K562 (cell line): ENCODE results near the gene ATF1. TPM values are rescaled to one million over a fixed set of nuclear protein-coding genes. Genes with fewer than 3 reads are reported as not detected.

Experiments
- ATAC-seq: fragments of 200-7000 bp; cut with Tn5 transposase; 3 replicates; pipeline ENCODE4 v1.9.1; 2020; ENCODE audit warnings: moderate library complexity
- BruUV-seq: library from RNA; stranded (reverse); fragments of 400-500 nt; replicated peaks from 2 replicates; lab custom pipeline; 2021; lab: Mats Ljungman, UMichigan
- CTCF ChIA-PET: fragments of 300-600 bp; formaldehyde crosslinking; extraction: SDS; loops from one replicate; lab custom pipeline; 2021; ENCODE audit warnings: low intra/inter-chr PET ratio; lab: Yijun Ruan, JAX
- POLR2A ChIA-PET: fragments of 300-600, 350-650 bp; sonication (Branson Sonifier 250); formaldehyde crosslinking; extraction: SDS; loops from one replicate; lab custom pipeline; 2021; ENCODE audit warnings: antibody characterized with exemption, inconsistent platforms; lab: Yijun Ruan, JAX
- DNase-seq, 4 experiments: peaks; one replicate each; pipeline versions ENCODE4 v3.0.0 to v3.0.0-alpha.2; 2011 to 2018; ENCODE audit warnings: low spot score in 3 of 4, mixed read lengths in 3 of 4; ENCODE audit errors: extremely low read depth in 1 of 4
- FAIRE-seq: peaks from 2 replicates; lab custom pipeline; 2011; peaks lifted over from hg19 to GRCh38; lab: Jason Lieb, UNC
- H2AFZ ChIP-seq: 2 replicates; pipeline ENCODE4 v1.6.0; 2011; ENCODE audit warnings: low read depth, low read length, control low read depth, inconsistent platforms
- H3K27ac ChIP-seq: fragments of 200-600 bp; 3 replicates; pipeline ENCODE4 v1.8.0; 2011; ENCODE audit warnings: low read depth, mild to moderate bottlenecking, control low read depth, inconsistent platforms, low read length, moderate library complexity, mixed read lengths; ENCODE audit errors: extremely low read depth
- H3K27me3 ChIP-seq, 2 experiments: fragments of 300-600 bp in 1 of 2; 2 replicates in 1 of 2; 3 replicates in 1 of 2; pipeline versions ENCODE4 v1.6.0 to v1.8.0; 2011; ENCODE audit warnings: inconsistent platforms in 2 of 2, low read length in 2 of 2, mild to moderate bottlenecking in 1 of 2, mixed read lengths in 1 of 2, moderate library complexity in 1 of 2; ENCODE audit not compliant: control insufficient read depth in 2 of 2, insufficient read depth in 2 of 2
- H3K36me3 ChIP-seq: fragments of 300-600 bp; 3 replicates; pipeline ENCODE4 v1.8.0; 2011; ENCODE audit warnings: mild to moderate bottlenecking, low read length, inconsistent platforms; ENCODE audit not compliant: control insufficient read depth, insufficient read depth
- H3K4me1 ChIP-seq, 2 experiments: fragments of 200-600 bp in 1 of 2; replicated peaks in 1 of 2; 2 replicates in 1 of 2; 3 replicates in 1 of 2; pipeline versions ENCODE4 v1.5.1 to v1.8.0; 2011; ENCODE audit warnings: inconsistent platforms in 2 of 2, low read length in 2 of 2, mild to moderate bottlenecking in 1 of 2, mixed read lengths in 1 of 2, moderate library complexity in 1 of 2; ENCODE audit not compliant: control insufficient read depth in 2 of 2, insufficient read depth in 2 of 2
- H3K4me2 ChIP-seq: 2 replicates; pipeline ENCODE4 v1.6.1; 2011; ENCODE audit warnings: low read length, control low read depth, inconsistent platforms, mixed read lengths; ENCODE audit not compliant: insufficient read depth
- H3K4me3 ChIP-seq: fragments of 200-600 bp; sonication (generic), shearing (Covaris generic); 2 replicates; pipeline ENCODE4 v1.5.1; 2016; ENCODE audit warnings: control low read depth, inconsistent platforms
- H3K79me2 ChIP-seq: fragments of 200-600 bp; 3 replicates; pipeline ENCODE4 v1.8.0; 2011; ENCODE audit warnings: low read length, inconsistent platforms; ENCODE audit not compliant: control insufficient read depth, insufficient read depth
- H3K9ac ChIP-seq, 2 experiments: 2 replicates each; pipeline versions ENCODE4 v1.6.0 to v1.6.1; 2011; ENCODE audit warnings: low read depth in 2 of 2, low read length in 2 of 2, control low read depth in 1 of 2, inconsistent platforms in 1 of 2, mild to moderate bottlenecking in 1 of 2, mixed read lengths in 1 of 2; ENCODE audit not compliant: insufficient read depth in 1 of 2
- H3K9me1 ChIP-seq: one replicate; pipeline ENCODE4 v1.6.0; 2011; ENCODE audit warnings: inconsistent platforms, mild to moderate bottlenecking, low read length, moderate library complexity; ENCODE audit not compliant: control insufficient read depth, insufficient read depth
- H3K9me3 ChIP-seq: replicated peaks from 2 replicates; pipeline ENCODE4 v1.5.1; 2011; ENCODE audit warnings: low read depth, low read length, inconsistent platforms; ENCODE audit not compliant: control insufficient read depth, insufficient read depth
- H4K20me1 ChIP-seq: replicated peaks from 2 replicates; pipeline ENCODE4 v1.6.1; 2011; ENCODE audit warnings: low read length, inconsistent platforms, mixed read lengths; ENCODE audit not compliant: control insufficient read depth, insufficient read depth
- CBX5 ChIP-seq: IDR thresholded peaks from 2 replicates; pipeline ENCODE4 v1.6.1; 2014; ENCODE audit warnings: low read depth, borderline replicate concordance
- GATAD2A ChIP-seq: fragments of 450-650 bp; IDR thresholded peaks from 2 replicates; pipeline ENCODE4 v1.6.1; 2017
- HDAC8 ChIP-seq: fragments of 450-650 bp; IDR thresholded peaks from 2 replicates; pipeline ENCODE4 v1.6.1; 2016; ENCODE audit warnings: mild to moderate bottlenecking, missing genetic modification characterization, moderate library complexity, missing compliant biosample characterization
- NCOA4 ChIP-seq: fragments of 450-650 bp; IDR thresholded peaks from 2 replicates; pipeline ENCODE4 v1.6.1; 2018; ENCODE audit warnings: mild to moderate bottlenecking; ENCODE audit not compliant: partially characterized antibody
- PRPF4 ChIP-seq: fragments of 200-400 bp; formaldehyde crosslinking; IDR thresholded peaks from one replicate; pipeline ENCODE4 v1.6.1; 2017; ENCODE audit warnings: low read length, low read depth, mild to moderate bottlenecking; ENCODE audit not compliant: insufficient read depth, poor library complexity, severe bottlenecking
- TAL1 ChIP-seq: fragments of 450-650 bp; IDR thresholded peaks from 2 replicates; pipeline ENCODE4 v1.6.1; 2016; ENCODE audit warnings: mild to moderate bottlenecking
- TEAD4 ChIP-seq, 2 experiments: sonication (generic) in 1 of 2; formaldehyde crosslinking in 1 of 2; IDR thresholded peaks; 2 replicates each; pipeline versions ENCODE4 v1.6.1 to v1.8.0; 2012 to 2022; ENCODE audit warnings: borderline replicate concordance in 1 of 2, inconsistent platforms in 1 of 2, low read length in 1 of 2, mild to moderate bottlenecking in 1 of 2, missing genetic modification reagents in 1 of 2
- ZFPM2 ChIP-seq: fragments of 250-450 bp; sonication (Bioruptor Pico); IDR thresholded peaks from 2 replicates; pipeline ENCODE4 v1.5.1; 2022; ENCODE audit warnings: mild to moderate bottlenecking
- ZNF282 ChIP-seq: sonication (generic); formaldehyde crosslinking; IDR thresholded peaks from 2 replicates; pipeline ENCODE4 v1.8.1; 2023; ENCODE audit warnings: missing genetic modification reagents
- ZNF507 ChIP-seq: conservative IDR thresholded peaks from 2 replicates; pipeline ENCODE4 v1.6.1; 2017; ENCODE audit warnings: missing genetic modification characterization, missing compliant biosample characterization
- ZNF584 ChIP-seq: fragments of 200-800 bp; sonication (Bioruptor generic); IDR thresholded peaks from 2 replicates; pipeline ENCODE4 v1.6.1; 2016; ENCODE audit warnings: low read depth, mild to moderate bottlenecking, missing genetic modification characterization, missing compliant biosample characterization
- WGBS: fragments of 100-300 bp; shearing (Covaris generic); methylation state at CpG from one replicate; pipeline ENCODE4 v1.1.6; 2016; ENCODE audit warnings: low coverage, mixed read lengths; ENCODE audit not compliant: insufficient coverage; ENCODE audit errors: missing lambda C conversion rate; 5-methylcytosine and 5-hydroxymethylcytosine counted together
- in situ Hi-C: fragments of 300-500 bp; cut with MboI; formaldehyde crosslinking; loops from 4 replicates; pipeline ENCODE4 v1.15.0; 2018; ENCODE audit warnings: inconsistent platforms, mixed read lengths
- intact Hi-C: fragments of 100-400 bp; cut with micrococcal nuclease; formaldehyde crosslinking; loops from 2 replicates; pipeline ENCODE4 v1.14.2; 2022
- polyA plus RNA-seq, 8 experiments: library from polyadenylated mRNA; depleted of rRNA in 4 of 8; stranded (reverse) in 5 of 8; unstranded in 3 of 8; fragments of >200 nt; fragmentation: Nextera tagmentation in 2 of 8; fragmentation: Illumina TruSeq in 1 of 8; extraction: Ambion mirVana in 2 of 8; extraction: Trizol in 1 of 8; gene quantifications; 2 replicates each; pipeline versions ENCODE4 v1.2.1 to v1.2.3, GENCODE V29; 2011 to 2014; ENCODE audit warnings: inconsistent platforms in 1 of 8, missing spikeins in 1 of 8
- total RNA-seq, 7 experiments: library from RNA; depleted of rRNA in 6 of 7; stranded (reverse); fragments of >200 nt in 6 of 7; fragmentation: Illumina TruSeq in 2 of 7; extraction: Trizol in 2 of 7; gene quantifications; 2 replicates each; pipeline versions ENCODE4 v1.2.1 to v1.2.3, GENCODE V29; 2011 to 2021; ENCODE audit warnings: low replicate concordance in 1 of 7
- TF ChIP-seq, protein P1 (sequence below): IDR thresholded peaks from 2 replicates; pipeline ENCODE4 v1.6.1; 2014; ENCODE audit warnings: antibody characterized with exemption

The ATF1 gene
- total and polyA plus RNA-seq, 9 of the 15 experiments (the other 6 are each of a cell fraction or from before 2014, with no cell fraction given), result 19.8 to 83.5 (median 51.4) TPM

DNA sequence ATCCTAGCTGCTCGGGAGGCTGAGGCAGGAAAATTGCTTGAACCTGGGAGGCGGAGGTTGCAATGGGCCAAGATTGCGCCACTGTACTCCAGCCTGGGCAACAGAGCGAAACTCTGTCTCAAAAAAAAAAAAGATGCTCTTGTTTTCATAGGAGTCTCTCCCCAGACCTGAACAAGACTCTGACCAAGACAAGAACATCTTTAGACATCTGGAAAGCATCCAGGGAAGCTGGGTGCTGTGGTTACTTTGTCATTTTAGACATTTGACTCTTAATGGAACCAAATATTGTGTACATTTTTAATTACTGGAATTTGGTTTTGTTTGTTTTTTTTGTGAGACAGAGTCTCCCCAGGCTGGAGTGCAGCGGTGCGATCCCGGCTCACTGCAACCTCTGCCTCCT lies 21.1 kb upstream of the ATF1 start:
- no peaks in the 10 kb centered on the region for H3K27me3 ChIP-seq
- H3K4me2 ChIP-seq, result no peak overlapping the region
- DNase-seq, result no peak
- intact Hi-C loops, result no loop called here
- H3K9me1 ChIP-seq, result no peaks in the 10 kb centered on the region
- H3K9me3 ChIP-seq, result no peaks in the 10 kb centered on the region
- no peak for ATAC-seq
- peaks cover 76% of the 10 kb centered on the region for H3K36me3 ChIP-seq
- no peak overlapping the region for H3K9ac ChIP-seq
- no peak for TF ChIP-seq GATAD2A
- no peak for TF ChIP-seq TEAD4 (IDR thresholded peaks at IDR 0.05; ENCODE audit: low read length)
- TF ChIP-seq TEAD4 (CRISPR knock-in tag; IDR thresholded peaks at IDR 0.05; ENCODE audit: borderline replicate concordance), result no peak
- no peak for TF ChIP-seq CBX5
- no peak for TF ChIP-seq ZNF282 (CRISPR knock-in tag)
- TF ChIP-seq ZFPM2, result no peak
- no peak for TF ChIP-seq ZNF584 (CRISPR knock-in tag)
- no peak for TF ChIP-seq HDAC8 (tag)
- no peak for TF ChIP-seq TAL1
- TF ChIP-seq, protein P1, sequence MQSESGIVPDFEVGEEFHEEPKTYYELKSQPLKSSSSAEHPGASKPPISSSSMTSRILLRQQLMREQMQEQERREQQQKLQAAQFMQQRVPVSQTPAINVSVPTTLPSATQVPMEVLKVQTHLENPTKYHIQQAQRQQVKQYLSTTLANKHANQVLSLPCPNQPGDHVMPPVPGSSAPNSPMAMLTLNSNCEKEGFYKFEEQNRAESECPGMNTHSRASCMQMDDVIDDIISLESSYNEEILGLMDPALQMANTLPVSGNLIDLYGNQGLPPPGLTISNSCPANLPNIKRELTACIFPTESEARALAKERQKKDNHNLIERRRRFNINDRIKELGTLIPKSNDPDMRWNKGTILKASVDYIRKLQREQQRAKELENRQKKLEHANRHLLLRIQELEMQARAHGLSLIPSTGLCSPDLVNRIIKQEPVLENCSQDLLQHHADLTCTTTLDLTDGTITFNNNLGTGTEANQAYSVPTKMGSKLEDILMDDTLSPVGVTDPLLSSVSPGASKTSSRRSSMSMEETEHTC, result no peak
- no peak for TF ChIP-seq ZNF507
- no peak for TF ChIP-seq NCOA4
- TF ChIP-seq PRPF4, result no peak
- BruUV-seq, result no TSS peak
- H4K20me1 ChIP-seq, result no peaks in the 10 kb centered on the region
- POLR2A ChIA-PET, result interaction anchor here (0.6 kb wide), 1 partner anchor 1195 kb away, joined by 3 read pairs; no protein-coding TSS in a partner anchor
- WGBS, result 95% methylated on average over 7 of the region's 7 CpGs
- H3K4me3 ChIP-seq, result no peak overlapping the region
- in situ Hi-C loops, result loop anchor here (10.0 kb wide), 1 partner anchor 238 kb away; the partner anchor contains the start of gene DIP2B
- CTCF ChIA-PET, result no interaction called here
- no peak overlapping the region for H2AFZ ChIP-seq
- H3K4me1 ChIP-seq, result no peaks in the 10 kb centered on the region
- no peaks in the 10 kb centered on the region for H3K79me2 ChIP-seq
- H3K27ac ChIP-seq, result no peak overlapping the region
- no peak for FAIRE-seq
